GM10266 (cell line): ENCODE measurements around the gene IGF1.

Experiments used
- DNase-seq: peaks from one replicate; pipeline ENCODE4 v3.0.0; 2012; ENCODE audit errors: extremely low spot score
- CTCF ChIP-seq: IDR thresholded peaks from 2 replicates; pipeline ENCODE4 v1.5.1; 2012; ENCODE audit warnings: mild to moderate bottlenecking, low read depth; ENCODE audit not compliant: control insufficient read depth, insufficient read depth; ENCODE audit errors: missing control alignments

Gene IGF1

GRCh38 chr12:102480406-102480805 lies at the start of gene IGF1:
Gene IGF1, minus strand, starts transcription at chr12:102480563. Its CDS starts 182 bp downstream, at chr12:102480381.
- TF ChIP-seq CTCF = peak; percentile 10
- DNase-seq = no peak

- no peak for TF ChIP-seq CTCF
- DNase-seq = no peak
Measured at GRCh38 chr12:102528111-102528510, 47.7 kb upstream of the IGF1 start.

- DNase-seq = no peak
Measured at GRCh38 chr12:102527171-102527720, 46.9 kb upstream of the IGF1 start.

GRCh38 chr12:102526656-102527055 lies 46.3 kb upstream of the IGF1 start:
- DNase-seq = no peak
- no peak for TF ChIP-seq CTCF

More at GRCh38 chr12:102527171-102527720, 46.9 kb upstream of the IGF1 start:
- TF ChIP-seq CTCF = no peak

GRCh38 chr12:102522768-102523167 lies 42.4 kb upstream of the IGF1 start:
- no peak for TF ChIP-seq CTCF
- DNase-seq = no peak

DNA sequence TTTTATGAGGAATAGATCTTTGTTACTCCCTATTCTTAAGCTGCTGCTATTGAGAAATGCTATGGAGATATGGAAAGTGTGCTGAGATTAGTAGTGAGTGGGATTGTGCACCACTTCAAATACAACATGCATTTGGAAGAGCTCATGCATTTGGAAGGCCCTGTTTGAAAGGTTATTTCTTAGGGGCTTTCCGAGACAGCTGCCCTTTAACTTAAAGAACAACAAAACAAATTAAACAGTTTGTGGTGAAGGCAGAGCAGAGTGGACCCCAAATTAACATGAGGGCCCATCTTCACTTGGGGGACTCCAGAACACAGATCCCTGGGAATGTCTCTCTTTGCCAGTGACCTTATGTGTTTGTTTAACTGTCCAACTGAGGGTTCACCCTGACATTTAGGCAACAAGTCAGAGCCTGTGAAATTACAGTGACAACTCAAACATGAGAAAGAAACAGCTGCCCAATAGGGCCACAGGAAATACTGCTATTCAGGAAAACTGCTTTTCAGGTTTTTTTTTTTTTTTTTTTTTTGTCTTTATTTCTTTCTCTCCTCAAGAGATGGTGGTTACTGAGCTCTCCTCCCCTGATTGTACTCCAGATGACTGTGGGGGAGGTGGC lies 41.4 kb upstream of the IGF1 start:
- no peak for TF ChIP-seq CTCF
- no peak for DNase-seq

DNA sequence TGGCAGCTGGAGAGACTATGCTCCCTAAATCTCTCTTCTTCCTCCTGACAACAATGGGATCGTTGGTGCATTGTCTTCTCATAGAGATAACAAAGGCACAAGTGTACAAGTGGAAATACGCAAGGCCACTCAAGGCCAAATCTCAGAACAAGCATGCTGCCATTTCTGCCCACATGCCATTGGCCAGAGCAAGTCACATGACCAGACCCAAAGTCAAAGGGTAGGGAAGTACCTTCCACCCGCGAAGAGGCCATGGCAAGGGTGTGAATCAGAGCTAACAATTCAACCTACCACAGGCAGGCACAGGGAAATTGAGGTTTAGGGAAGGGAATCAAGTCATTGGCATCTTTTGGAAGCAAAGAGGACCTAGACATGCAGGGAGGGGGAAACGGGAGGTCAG lies 38.5 kb upstream of the IGF1 start:
- TF ChIP-seq CTCF = no peak
- no peak for DNase-seq
